Measurements from ENCODE around the gene ATF7IP2.
"Not testable (repeated sequence)": the region's sequence is repeated elsewhere in the genome, so short reads cannot be mapped to it uniquely, and the experiment has no call there.

The ATF7IP2 gene

GRCh38 chr16:10497132-10498101 is 111.6 kb downstream of the ATF7IP2 start:
- TF ChIP-seq CTCF (IDR thresholded peaks at IDR 0.05; ENCODE audit: low read depth, low read length), result no peak
- no peak overlapping the region for H3K4me3 ChIP-seq (ENCODE audit: low read depth, low read length)

GRCh38 chr16:10500582-10500981 is 114.7 kb downstream of the ATF7IP2 start:
- no peak for TF ChIP-seq CTCF (IDR thresholded peaks at IDR 0.05; ENCODE audit: low read depth, low read length)
- no peak overlapping the region for H3K4me3 ChIP-seq (ENCODE audit: low read depth, low read length)

DNA sequence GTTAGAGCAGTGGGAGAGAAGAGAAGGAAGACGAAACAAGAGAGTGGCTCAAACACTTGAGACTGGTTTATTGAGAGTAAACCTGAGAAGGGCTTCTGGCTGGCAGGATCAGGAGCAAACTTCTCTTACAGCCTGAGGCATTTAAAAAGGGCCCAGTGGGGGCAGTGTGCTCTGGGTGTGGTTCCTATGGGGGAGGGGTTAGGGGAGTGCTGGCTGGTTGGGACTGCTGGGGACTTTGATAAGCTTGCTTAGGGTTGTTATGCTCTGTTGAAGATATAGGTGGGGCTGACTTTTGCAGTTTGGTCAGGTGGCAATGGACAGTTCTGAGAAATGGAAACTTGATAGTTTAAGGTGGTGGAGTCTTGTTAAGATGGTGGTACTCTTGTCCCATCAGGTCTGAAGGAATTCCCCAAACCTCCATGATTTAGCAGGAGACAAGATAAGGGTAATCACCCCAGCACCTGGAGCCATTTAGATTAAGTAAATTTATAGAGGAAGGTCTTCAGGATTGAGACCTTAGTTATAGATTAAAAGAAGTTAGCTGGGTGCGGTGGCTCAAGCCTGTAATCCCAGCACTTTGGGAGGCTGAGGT is 115.3 kb downstream of the ATF7IP2 start:
- H3K4me3 ChIP-seq (ENCODE audit: low read depth, low read length), result no peak overlapping the region
- TF ChIP-seq CTCF (IDR thresholded peaks at IDR 0.05; ENCODE audit: low read depth, low read length), result no peak

- no peak overlapping the region for H3K4me3 ChIP-seq (ENCODE audit: low read depth, low read length)
- TF ChIP-seq CTCF (IDR thresholded peaks at IDR 0.05; ENCODE audit: low read depth, low read length), result no peak
These were observed 116.9 kb downstream of the ATF7IP2 start for GRCh38 chr16:10502776-10503175.

DNA sequence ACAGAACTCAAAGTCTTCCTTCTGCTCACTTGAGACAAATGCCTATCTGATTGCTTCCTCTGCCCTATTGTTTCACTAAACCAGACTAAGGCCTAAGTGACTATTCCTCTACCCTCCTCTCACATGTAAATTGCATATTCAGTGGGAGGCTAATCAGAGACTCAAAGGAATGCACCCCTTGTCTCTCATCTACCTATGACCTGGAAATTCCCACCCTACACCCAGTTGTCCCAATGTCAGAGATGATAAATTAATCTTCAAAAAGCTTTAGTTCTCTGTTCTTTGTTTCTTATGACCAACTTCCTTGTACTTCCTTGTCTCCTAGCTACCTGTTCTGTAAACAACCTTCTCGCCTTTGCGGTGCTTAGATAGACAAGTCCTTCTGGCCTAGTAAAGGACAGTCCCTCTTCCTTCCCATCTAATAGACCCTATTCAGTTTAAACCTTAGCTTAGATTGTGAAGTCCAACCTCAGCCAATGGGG is 118.6 kb downstream of the ATF7IP2 start:
- TF ChIP-seq CTCF (IDR thresholded peaks at IDR 0.05; ENCODE audit: low read depth, low read length), result no peak
- H3K4me3 ChIP-seq (ENCODE audit: low read depth, low read length), result no peak overlapping the region

DNA sequence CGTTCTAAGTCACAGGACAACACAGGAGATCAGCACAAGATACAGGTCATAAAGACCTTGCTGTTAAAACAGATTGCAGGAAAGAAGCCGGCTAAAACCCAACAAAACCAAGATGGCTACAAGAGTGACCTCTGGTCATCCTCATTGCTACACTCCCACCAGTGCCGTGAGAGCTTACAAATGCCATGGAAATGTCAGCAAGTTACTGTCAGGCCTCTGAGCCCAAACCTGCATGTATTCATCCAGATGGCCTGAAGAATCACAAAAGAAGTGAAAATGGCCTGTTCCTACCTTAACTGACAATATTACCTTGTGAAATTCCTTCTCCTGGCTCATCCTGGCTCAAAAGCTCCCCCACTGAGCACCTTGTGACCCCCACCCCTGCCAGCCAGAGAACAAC is 119.4 kb downstream of the ATF7IP2 start:
- not testable (repeated sequence) for H3K4me3 ChIP-seq (ENCODE audit: low read depth, low read length)

GRCh38 chr16:10509534-10510025 is 123.7 kb downstream of the ATF7IP2 start:
- H3K4me3 ChIP-seq (ENCODE audit: low read depth, low read length), result no peak overlapping the region
- peak; percentile 73 for TF ChIP-seq CTCF (IDR thresholded peaks at IDR 0.05; ENCODE audit: low read depth, low read length)

All from WI38 (cell line).